Measurements from ENCODE around the gene FYB1.
"Not testable (repeated sequence)": the region's sequence is repeated elsewhere in the genome, so short reads cannot be mapped to it uniquely, and the experiment has no call there.

FYB1 gene

GRCh38 chr5:39238366-39239105 is 19.2 kb upstream of the FYB1 start:
- H3K27ac Mint-ChIP-seq = no peak overlapping the region
- peaks cover 13% of the 10 kb centered on the region for H3K4me1 Mint-ChIP-seq (ENCODE audit: low read depth)
- no peak for DNase-seq
- no peak overlapping the region for H3K4me3 Mint-ChIP-seq
- no peaks in the 10 kb centered on the region for H3K27me3 Mint-ChIP-seq
- peaks cover 12% of the 10 kb centered on the region for H3K9me3 Mint-ChIP-seq
- H3K36me3 Mint-ChIP-seq (ENCODE audit: low read depth) = no peaks in the 10 kb centered on the region

GRCh38 chr5:39236718-39237117 is 17.4 kb upstream of the FYB1 start:
- Mint-ChIP-seq H3K4me3 (no peak overlapping the region), H3K27ac (no peak overlapping the region), H3K9me3 (peaks cover 14% of the 10 kb centered on the region), H3K4me1 (ENCODE audit: low read depth) (peaks cover 24% of the 10 kb centered on the region), H3K36me3 (ENCODE audit: low read depth) (no peaks in the 10 kb centered on the region), H3K27me3 (no peaks in the 10 kb centered on the region)
- DNase-seq = no peak

- peaks cover 35% of the 10 kb centered on the region for H3K4me1 Mint-ChIP-seq (ENCODE audit: low read depth)
- no peak overlapping the region for H3K27ac Mint-ChIP-seq
- H3K27me3 Mint-ChIP-seq = no peaks in the 10 kb centered on the region
- H3K9me3 Mint-ChIP-seq = peaks cover 10% of the 10 kb centered on the region
- no peak overlapping the region for H3K4me3 Mint-ChIP-seq
- H3K36me3 Mint-ChIP-seq (ENCODE audit: low read depth) = no peaks in the 10 kb centered on the region
- DNase-seq = no peak
Measured at GRCh38 chr5:39235648-39236047, 16.3 kb upstream of the FYB1 start.

- not testable (repeated sequence) for H3K9me3 Mint-ChIP-seq; H3K36me3 Mint-ChIP-seq (ENCODE audit: low read depth); DNase-seq; H3K27ac Mint-ChIP-seq; H3K27me3 Mint-ChIP-seq; H3K4me3 Mint-ChIP-seq
- peaks cover 39% of the 10 kb centered on the region for H3K4me1 Mint-ChIP-seq (ENCODE audit: low read depth)
Measured at GRCh38 chr5:39234494-39234893, 15.1 kb upstream of the FYB1 start.

DNA sequence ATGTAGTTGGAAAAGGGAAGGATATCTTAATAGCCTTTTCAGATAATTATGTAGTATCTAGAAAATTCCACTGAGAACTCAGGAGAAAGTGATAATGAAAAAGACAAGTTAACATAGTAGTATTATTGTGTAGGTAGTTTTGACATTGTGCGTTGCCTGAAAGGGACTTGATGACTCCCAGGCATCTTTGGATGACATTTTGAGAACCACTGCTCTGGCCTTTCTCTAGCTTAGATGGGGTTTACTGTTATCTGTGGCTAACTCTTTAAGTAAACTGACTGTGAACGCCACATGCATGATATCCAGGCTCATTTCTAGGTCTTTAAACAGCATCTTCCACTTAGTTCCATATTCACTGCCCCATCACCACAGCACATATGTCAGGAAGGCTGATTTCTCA is 14.4 kb upstream of the FYB1 start:
- Mint-ChIP-seq H3K4me3 (no peak overlapping the region), H3K27me3 (no peaks in the 10 kb centered on the region), H3K36me3 (ENCODE audit: low read depth) (no peaks in the 10 kb centered on the region), H3K4me1 (ENCODE audit: low read depth) (peaks cover 35% of the 10 kb centered on the region), H3K9me3 (peaks cover 2% of the 10 kb centered on the region), H3K27ac (no peak overlapping the region)
- DNase-seq = no peak

- H3K9me3 Mint-ChIP-seq = peaks cover 2% of the 10 kb centered on the region
- DNase-seq = peak; percentile 44
- H3K4me1 Mint-ChIP-seq (ENCODE audit: low read depth) = peaks cover 32% of the 10 kb centered on the region
- no peaks in the 10 kb centered on the region for H3K36me3 Mint-ChIP-seq (ENCODE audit: low read depth)
- no peaks in the 10 kb centered on the region for H3K27me3 Mint-ChIP-seq
- peak overlapping the region; percentile 69 for H3K4me3 Mint-ChIP-seq
- peak overlapping the region; percentile 98 for H3K27ac Mint-ChIP-seq
Measured at GRCh38 chr5:39231705-39232525, 12.6 kb upstream of the FYB1 start.

GRCh38 chr5:39228596-39228995 is 9.2 kb upstream of the FYB1 start:
- Mint-ChIP-seq H3K4me1 (ENCODE audit: low read depth) (peaks cover 54% of the 10 kb centered on the region), H3K9me3 (peaks cover 2% of the 10 kb centered on the region), H3K4me3 (no peak overlapping the region), H3K27ac (no peak overlapping the region), H3K27me3 (no peaks in the 10 kb centered on the region), H3K36me3 (ENCODE audit: low read depth) (no peaks in the 10 kb centered on the region)
- DNase-seq = no peak

- H3K36me3 Mint-ChIP-seq (ENCODE audit: low read depth) = no peaks in the 10 kb centered on the region
- no peak overlapping the region for H3K4me3 Mint-ChIP-seq
Measured at GRCh38 chr5:39226558-39226957, 7.2 kb upstream of the FYB1 start.

GRCh38 chr5:39226100-39226451 is 6.7 kb upstream of the FYB1 start:
- peaks cover 43% of the 10 kb centered on the region for H3K4me1 Mint-ChIP-seq (ENCODE audit: low read depth)
- no peaks in the 10 kb centered on the region for H3K9me3 Mint-ChIP-seq
- H3K36me3 Mint-ChIP-seq (ENCODE audit: low read depth) = no peaks in the 10 kb centered on the region
- no peaks in the 10 kb centered on the region for H3K27me3 Mint-ChIP-seq
- no peak overlapping the region for H3K4me3 Mint-ChIP-seq
- no peak for DNase-seq
- H3K27ac Mint-ChIP-seq = no peak overlapping the region

More at GRCh38 chr5:39226558-39226957, 7.2 kb upstream of the FYB1 start:
- Mint-ChIP-seq H3K4me1 (ENCODE audit: low read depth) (peaks cover 45% of the 10 kb centered on the region), H3K9me3 (no peaks in the 10 kb centered on the region), H3K27me3 (no peaks in the 10 kb centered on the region), H3K27ac (no peak overlapping the region)
- DNase-seq = no peak

- Mint-ChIP-seq H3K36me3 (ENCODE audit: low read depth) (no peaks in the 10 kb centered on the region), H3K9me3 (no peaks in the 10 kb centered on the region), H3K4me1 (ENCODE audit: low read depth) (peaks cover 43% of the 10 kb centered on the region), H3K27me3 (no peaks in the 10 kb centered on the region), H3K27ac (no peak overlapping the region), H3K4me3 (no peak overlapping the region)
- no peak for DNase-seq
Measured at GRCh38 chr5:39225405-39226099, 6.2 kb upstream of the FYB1 start.

DNA sequence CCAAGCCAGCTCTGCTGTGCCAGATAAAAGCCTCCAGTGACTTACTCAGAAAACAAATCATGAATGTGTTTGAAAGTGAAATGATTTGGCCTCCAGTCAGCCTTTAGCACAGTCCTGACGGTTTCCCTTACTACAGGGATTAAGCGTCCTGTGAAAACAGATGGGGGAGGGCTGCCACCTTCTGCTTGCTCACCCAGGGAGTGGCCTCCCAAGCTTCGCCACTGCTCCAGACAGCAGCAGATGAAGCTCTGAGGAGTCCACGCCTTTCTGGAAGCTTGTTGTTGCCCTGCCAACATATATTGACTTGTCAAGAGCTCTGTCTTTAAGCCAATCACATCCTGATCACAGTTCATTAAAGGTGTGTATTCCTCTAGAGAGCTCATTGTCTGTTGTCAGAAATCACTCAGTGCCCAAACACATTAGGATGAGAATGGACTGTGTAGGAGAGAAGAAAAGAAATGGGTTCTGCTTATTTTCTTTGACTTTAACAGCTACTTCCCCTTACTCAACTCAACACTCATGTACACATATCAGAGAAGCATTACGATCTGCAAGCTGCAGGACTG is 4.9 kb upstream of the FYB1 start:
- H3K36me3 Mint-ChIP-seq (ENCODE audit: low read depth) = no peaks in the 10 kb centered on the region
- no peak overlapping the region for H3K4me3 Mint-ChIP-seq
- H3K4me1 Mint-ChIP-seq (ENCODE audit: low read depth) = peaks cover 50% of the 10 kb centered on the region
- DNase-seq = no peak
- no peaks in the 10 kb centered on the region for H3K9me3 Mint-ChIP-seq
- no peaks in the 10 kb centered on the region for H3K27me3 Mint-ChIP-seq
- no peak overlapping the region for H3K27ac Mint-ChIP-seq

- H3K27me3 Mint-ChIP-seq = no peaks in the 10 kb centered on the region
- peak overlapping the region; percentile 9 for H3K27ac Mint-ChIP-seq
- H3K4me3 Mint-ChIP-seq = no peak overlapping the region
- DNase-seq = no peak
- H3K4me1 Mint-ChIP-seq (ENCODE audit: low read depth) = peaks cover 56% of the 10 kb centered on the region
- no peaks in the 10 kb centered on the region for H3K9me3 Mint-ChIP-seq
- H3K36me3 Mint-ChIP-seq (ENCODE audit: low read depth) = no peaks in the 10 kb centered on the region
Measured at GRCh38 chr5:39223565-39224156, 4.3 kb upstream of the FYB1 start.

DNA sequence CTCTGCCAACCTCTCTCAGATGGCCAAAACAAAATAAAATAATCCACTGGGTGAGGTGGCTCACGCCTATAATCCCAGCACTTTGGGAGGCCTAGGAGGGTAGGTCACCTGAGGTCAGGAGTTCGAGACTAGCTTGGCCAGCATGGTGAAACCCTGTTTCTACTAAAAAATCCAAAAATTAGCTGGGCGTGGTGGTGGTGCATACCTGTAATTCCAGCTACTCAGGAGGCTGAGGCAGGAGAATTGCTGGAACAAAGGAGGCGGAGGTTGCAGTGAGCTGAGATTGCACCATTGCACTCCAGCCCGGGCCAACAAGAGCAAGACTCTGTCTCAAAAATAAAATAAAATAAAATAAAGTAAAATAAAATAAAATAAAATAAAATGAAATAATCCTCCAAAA is 2.3 kb upstream of the FYB1 start:
- not testable (repeated sequence) for H3K9me3 Mint-ChIP-seq; DNase-seq; H3K36me3 Mint-ChIP-seq (ENCODE audit: low read depth); H3K4me3 Mint-ChIP-seq; H3K27ac Mint-ChIP-seq; H3K27me3 Mint-ChIP-seq
- H3K4me1 Mint-ChIP-seq (ENCODE audit: low read depth) = peaks cover 67% of the 10 kb centered on the region

GRCh38 chr5:39220280-39221030 is 1.1 kb upstream of the FYB1 start:
- no peaks in the 10 kb centered on the region for H3K9me3 Mint-ChIP-seq
- H3K27ac Mint-ChIP-seq = no peak overlapping the region
- H3K27me3 Mint-ChIP-seq = no peaks in the 10 kb centered on the region
- peaks cover 68% of the 10 kb centered on the region for H3K4me1 Mint-ChIP-seq (ENCODE audit: low read depth)
- H3K4me3 Mint-ChIP-seq = no peak overlapping the region
- H3K36me3 Mint-ChIP-seq (ENCODE audit: low read depth) = no peaks in the 10 kb centered on the region
- no peak for DNase-seq

All from activated T-cell treated with anti-CD3 and anti-CD28 coated beads, Interleukin-2, amount 50 U/mL, for 24 hours (primary cell).